Stomach (tissue), 4 donors: ENCODE results near the gene SP2.

ENCODE experiments used
- POLR2A ChIP-seq, 4 donors: fragments of 450-650 bp; IDR thresholded peaks; one replicate each; pipeline ENCODE4 v1.6.1; 2016; ENCODE audit warnings: antibody characterized with exemption in 4 of 4, control low read depth in 2 of 4, mild to moderate bottlenecking in 1 of 4, moderate library complexity in 1 of 4
- POLR2AphosphoS5 ChIP-seq, 3 donors: sonication (generic); formaldehyde crosslinking; IDR thresholded peaks; one replicate each; pipeline ENCODE4 v1.6.1; 2016; ENCODE audit warnings: antibody characterized with exemption in 3 of 3
- TF ChIP-seq, protein P1 (sequence below), 7 experiments: fragments of 450-650 bp in 4 of 7; fragments of 200-600 bp in 3 of 7; sonication (generic) in 3 of 7; IDR thresholded peaks; one replicate each; pipeline ENCODE4 v1.5.1; 2016 to 2019; ENCODE audit warnings: antibody characterized with exemption in 7 of 7, control low read depth in 2 of 7, mild to moderate bottlenecking in 1 of 7

DNA sequence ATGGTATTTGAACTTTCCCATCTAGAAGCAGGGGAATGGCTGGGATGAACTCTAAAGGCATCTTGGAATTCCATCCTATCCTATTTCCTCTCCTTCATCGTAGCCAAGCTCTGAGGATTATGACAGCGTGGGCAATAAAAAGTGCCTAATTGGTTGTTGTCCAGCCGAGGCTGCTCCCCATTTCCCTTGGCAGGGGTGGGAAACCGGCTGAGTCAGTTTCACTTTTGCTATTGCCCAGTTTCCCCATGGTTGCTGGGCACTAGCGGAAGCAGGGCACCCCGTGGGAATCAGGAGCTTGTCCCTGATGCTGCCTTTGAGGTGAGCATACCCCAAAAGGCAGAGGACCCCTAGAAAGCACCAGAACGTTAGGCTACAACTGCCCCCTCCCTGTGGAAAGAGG lies 13.8 kb upstream of the SP2 start:
- no peak for TF ChIP-seq POLR2AphosphoS5 (IDR thresholded peaks at IDR 0.05)
- TF ChIP-seq, protein P1, sequence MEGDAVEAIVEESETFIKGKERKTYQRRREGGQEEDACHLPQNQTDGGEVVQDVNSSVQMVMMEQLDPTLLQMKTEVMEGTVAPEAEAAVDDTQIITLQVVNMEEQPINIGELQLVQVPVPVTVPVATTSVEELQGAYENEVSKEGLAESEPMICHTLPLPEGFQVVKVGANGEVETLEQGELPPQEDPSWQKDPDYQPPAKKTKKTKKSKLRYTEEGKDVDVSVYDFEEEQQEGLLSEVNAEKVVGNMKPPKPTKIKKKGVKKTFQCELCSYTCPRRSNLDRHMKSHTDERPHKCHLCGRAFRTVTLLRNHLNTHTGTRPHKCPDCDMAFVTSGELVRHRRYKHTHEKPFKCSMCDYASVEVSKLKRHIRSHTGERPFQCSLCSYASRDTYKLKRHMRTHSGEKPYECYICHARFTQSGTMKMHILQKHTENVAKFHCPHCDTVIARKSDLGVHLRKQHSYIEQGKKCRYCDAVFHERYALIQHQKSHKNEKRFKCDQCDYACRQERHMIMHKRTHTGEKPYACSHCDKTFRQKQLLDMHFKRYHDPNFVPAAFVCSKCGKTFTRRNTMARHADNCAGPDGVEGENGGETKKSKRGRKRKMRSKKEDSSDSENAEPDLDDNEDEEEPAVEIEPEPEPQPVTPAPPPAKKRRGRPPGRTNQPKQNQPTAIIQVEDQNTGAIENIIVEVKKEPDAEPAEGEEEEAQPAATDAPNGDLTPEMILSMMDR (IDR thresholded peaks at IDR 0.05), result no peak
- no peak for TF ChIP-seq POLR2A (IDR thresholded peaks at IDR 0.05)
